Spleen (tissue), 11 donors: ENCODE measurements around the gene DNAJB13. TPM values are rescaled to one million over a fixed set of nuclear protein-coding genes. Genes with fewer than 3 reads are reported as not detected.

Experiments
- DNase-seq: peaks from one replicate; pipeline ENCODE4 v3.0.0-alpha.2; 2020
- H3K27ac ChIP-seq, 8 donors: fragments of 200-600 bp; sonication (generic) in 7 of 8; 1 replicate in 4 of 8; 2 replicates in 4 of 8; pipeline versions ENCODE4 v1.5.0 to v1.8.0; 2016 to 2021; ENCODE audit warnings: inconsistent platforms in 4 of 8, mild to moderate bottlenecking in 4 of 8, moderate library complexity in 1 of 8
- H3K27me3 ChIP-seq, 7 donors: fragments of 200-600 bp; sonication (generic) in 6 of 7; replicated peaks in 1 of 7; 1 replicate in 4 of 7; 2 replicates in 3 of 7; pipeline versions ENCODE4 v1.5.0 to v1.8.0; 2016 to 2021; ENCODE audit warnings: inconsistent platforms in 3 of 7, mild to moderate bottlenecking in 1 of 7
- H3K36me3 ChIP-seq, 6 donors: fragments of 200-600 bp; sonication (generic) in 5 of 6; 1 replicate in 4 of 6; 2 replicates in 2 of 6; pipeline versions ENCODE4 v1.5.0 to v1.8.0; 2016 to 2021; ENCODE audit warnings: inconsistent platforms in 2 of 6
- H3K4me1 ChIP-seq, 6 donors: fragments of 200-600 bp; sonication (generic) in 5 of 6; 1 replicate in 3 of 6; 2 replicates in 3 of 6; pipeline versions ENCODE4 v1.5.0 to v1.8.0; 2016 to 2021; ENCODE audit warnings: inconsistent platforms in 3 of 6
- H3K4me3 ChIP-seq, 8 donors: fragments of 200-600 bp; sonication (generic) in 7 of 8; 1 replicate in 4 of 8; 2 replicates in 4 of 8; pipeline versions ENCODE4 v1.5.0 to v1.8.0; 2016 to 2021; ENCODE audit warnings: inconsistent platforms in 4 of 8, mild to moderate bottlenecking in 4 of 8, moderate library complexity in 2 of 8
- H3K9me3 ChIP-seq, 8 donors: fragments of 200-600 bp; sonication (generic) in 7 of 8; 1 replicate in 4 of 8; 2 replicates in 4 of 8; pipeline versions ENCODE4 v1.5.0 to v1.8.0; 2016 to 2021; ENCODE audit warnings: inconsistent platforms in 4 of 8
- CTCF ChIP-seq, 11 experiments: fragments of 200-600 bp in 7 of 11; fragments of 450-650 bp in 4 of 11; sonication (generic) in 4 of 11; IDR thresholded peaks in 8 of 11; conservative IDR thresholded peaks in 3 of 11; 1 replicate in 7 of 11; 2 replicates in 4 of 11; pipeline versions ENCODE4 v1.4.0 to v1.8.0; 2016 to 2021; ENCODE audit warnings: antibody characterized with exemption in 11 of 11, inconsistent platforms in 4 of 11, mild to moderate bottlenecking in 1 of 11
- POLR2A ChIP-seq, 3 donors: fragments of 450-650 bp; IDR thresholded peaks; one replicate each; pipeline ENCODE4 v1.5.1; 2017; ENCODE audit warnings: antibody characterized with exemption in 3 of 3, mild to moderate bottlenecking in 1 of 3
- POLR2AphosphoS5 ChIP-seq, 3 donors: sonication (generic); formaldehyde crosslinking; IDR thresholded peaks; one replicate each; pipeline ENCODE4 v1.5.1; 2017; ENCODE audit warnings: antibody characterized with exemption in 3 of 3
- WGBS, 5 donors: extraction: QIAGEN DNeasy Blood & Tissue Kit in 3 of 5; methylation state at CpG; one replicate each; pipeline versions ENCODE4 v1.1.5 to v1.1.7; 2013 to 2018; 5-methylcytosine and 5-hydroxymethylcytosine counted together
- intact Hi-C: fragments of 100-400 bp; cut with DNase I; formaldehyde crosslinking; loops from one replicate; pipeline ENCODE4 v1.15.0; 2023; ENCODE audit warnings: low total_unique reads
- polyA plus RNA-seq, 3 donors: library from polyadenylated mRNA; stranded (reverse); fragments of 200-250 nt; gene quantifications; one replicate each; pipeline ENCODE4 v1.2.1, GENCODE V29; 2013
- total RNA-seq, 7 donors: library from RNA; depleted of rRNA in 3 of 7; stranded (reverse); fragments of >200 nt in 3 of 7; fragmentation: NEBNext Ultra II Directional in 4 of 7; extraction: Animal tissue kit (Norgen Biotek cat#: 25700) in 4 of 7; gene quantifications; one replicate each; pipeline versions ENCODE4 v1.1.0 to v1.2.1, GENCODE V29; 2016 to 2021
- donor health status: healthy with polysubstance abuse.
- donor health status: DM: no; HTN: no; CAD: no; lungs with moderate emphysema.
- donor health status: DM: no; HTN: no; CAD: no.
- donor health status: Bipolar disorder and iron deficiency.
- donor health status: healthy.
- donor health status: DM: no; HTN: no; CAD: no.
- donor health status: DM: yes; HTN: yes; CAD: no.

DNAJB13 gene
- total and polyA plus RNA-seq, 10 donors: 0.04 to 0.32 (median 0.06) TPM; not detected in 7

DNA sequence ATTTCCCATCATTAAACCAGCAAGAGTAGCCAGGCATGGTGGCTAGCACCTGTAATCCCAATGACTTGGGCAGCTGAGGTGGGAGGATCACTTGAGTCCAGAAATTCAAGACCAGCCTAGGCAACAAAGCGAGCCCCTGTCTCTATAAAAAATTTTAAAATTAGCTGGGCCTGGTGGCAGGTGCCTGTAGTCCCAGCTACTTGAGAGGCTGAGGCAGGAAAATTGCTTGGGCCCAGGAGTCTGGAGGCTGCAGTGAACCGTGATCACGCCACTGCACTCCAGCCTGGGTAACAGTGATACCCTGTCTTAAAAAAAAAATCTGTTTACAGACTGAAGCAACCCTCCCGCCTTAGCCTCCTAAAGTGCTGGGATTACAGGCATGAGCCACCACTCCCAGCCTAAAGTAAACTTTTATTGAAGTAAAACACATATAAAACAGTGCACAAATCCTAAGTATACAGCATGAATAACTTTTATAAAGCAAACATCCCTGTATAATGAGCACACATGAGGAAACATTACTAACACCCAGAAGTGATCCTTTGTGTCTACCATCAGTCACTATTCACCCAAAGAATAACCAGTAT, 45.4 kb downstream of the DNAJB13 start:
- intact Hi-C loops: no loop called here
- Histone ChIP-seq H3K9me3 (no peaks in the 10 kb centered on the region), H3K4me1 (peaks cover 0 to 79% (median 44%) of the 10 kb centered on the region in 6 donors), H3K4me3 (no peak overlapping the region), H3K27me3 (no peaks in the 10 kb centered on the region), H3K27ac (peak overlapping the region; percentile 16 to 86 (median 68)), H3K36me3 (peaks cover 0 to 13% (median 0%) of the 10 kb centered on the region in 6 donors)
- peak; percentile 45 for DNase-seq
- 72 to 83% (median 78%) methylated on average over 4 of the region's 4 CpGs for WGBS, 5 donors
- TF ChIP-seq CTCF (IDR thresholded peaks at IDR 0.05 in 8 of 11, conservative IDR thresholded peaks at IDR 0.05 in 3 of 11): no peak
- no peak for TF ChIP-seq POLR2AphosphoS5 (IDR thresholded peaks at IDR 0.05)
- TF ChIP-seq POLR2A (IDR thresholded peaks at IDR 0.05): no peak

DNA sequence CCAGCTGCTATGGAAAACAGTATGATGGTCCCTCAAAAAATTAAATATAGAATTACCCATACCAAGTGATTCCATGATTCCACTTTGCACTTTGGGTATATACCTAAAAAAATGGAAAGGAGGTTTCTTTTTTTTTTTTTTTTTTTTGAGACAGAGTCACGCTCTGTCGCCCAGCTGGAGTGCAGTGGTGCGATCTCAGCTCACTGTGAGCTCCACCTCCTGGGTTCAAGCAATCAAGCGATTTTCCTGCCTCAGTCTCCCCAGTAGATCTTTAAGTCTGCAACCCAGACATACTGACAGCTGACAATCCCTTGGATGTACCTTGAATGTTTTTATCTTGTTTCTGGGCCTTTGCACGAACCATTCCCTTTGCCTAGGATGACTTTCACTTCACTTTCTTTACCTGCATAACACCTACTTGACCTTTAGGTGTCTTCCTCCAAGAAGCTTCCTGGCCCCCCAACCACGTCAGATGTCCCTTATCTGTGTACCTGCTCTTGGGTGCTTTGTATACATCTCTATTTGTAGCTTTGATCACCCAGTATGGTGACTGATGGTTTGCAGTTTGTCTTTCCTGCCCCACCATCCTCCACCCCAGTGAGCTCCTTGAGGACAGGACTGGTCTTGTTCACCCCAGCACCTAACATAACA, 46.4 kb downstream of the DNAJB13 start:
- H3K27ac ChIP-seq: peak overlapping the region in 4 of 8 donors; percentile 62 to 86 (median 76)
- WGBS, 5 donors: 60 to 79% (median 68%) methylated on average over 6 of the region's 6 CpGs
- peak; percentile 45 for DNase-seq
- H3K27me3 ChIP-seq: no peaks in the 10 kb centered on the region
- TF ChIP-seq POLR2A (IDR thresholded peaks at IDR 0.05) (no peak), POLR2AphosphoS5 (IDR thresholded peaks at IDR 0.05) (no peak), CTCF (IDR thresholded peaks at IDR 0.05 in 8 of 11, conservative IDR thresholded peaks at IDR 0.05 in 3 of 11) (no peak)
- intact Hi-C loops: no loop called here
- H3K9me3 ChIP-seq: no peaks in the 10 kb centered on the region
- peaks cover 0 to 70% (median 35%) of the 10 kb centered on the region in 6 donors for H3K4me1 ChIP-seq
- peaks cover 0 to 22% (median 0%) of the 10 kb centered on the region in 6 donors for H3K36me3 ChIP-seq
- H3K4me3 ChIP-seq: no peak overlapping the region

DNA sequence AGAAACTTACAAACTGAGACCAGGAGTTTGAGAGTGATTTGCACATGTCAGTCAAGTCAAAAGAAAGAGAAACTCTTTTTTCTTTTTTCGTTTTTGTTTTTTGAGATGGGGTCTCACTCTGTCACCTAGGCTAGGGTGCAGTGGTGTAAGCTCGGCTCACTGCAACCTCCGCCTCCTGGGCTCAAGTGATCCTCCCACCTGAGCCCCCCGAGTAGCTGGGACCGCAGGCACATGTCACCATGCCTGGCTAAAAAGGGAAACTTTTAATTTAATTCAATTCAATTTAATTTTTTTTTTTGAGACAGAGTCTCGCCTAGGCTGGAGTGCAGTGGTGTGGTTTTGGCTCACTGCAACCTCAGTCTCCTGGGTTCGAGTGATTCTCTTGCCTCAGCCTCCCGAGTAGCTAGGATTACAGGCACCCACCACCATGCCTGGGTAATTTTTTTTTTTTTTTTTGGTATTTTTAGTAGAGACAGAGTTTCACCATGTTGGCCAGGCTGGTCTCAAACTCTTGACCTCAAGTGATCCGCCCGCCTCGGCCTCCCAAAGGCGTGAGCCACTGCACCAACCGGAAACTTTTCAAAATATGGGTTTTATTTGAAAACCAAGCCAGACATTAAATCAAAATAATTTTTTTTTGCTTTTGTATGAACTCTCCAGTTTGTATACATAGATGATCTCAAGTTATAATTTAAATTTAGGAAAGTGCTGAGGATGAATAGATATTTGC, 48.2 kb downstream of the DNAJB13 start:
- H3K27me3 ChIP-seq: no peaks in the 10 kb centered on the region
- 90 to 95% (median 92%) methylated on average over 13 of the region's 13 CpGs for WGBS, 5 donors
- no peak overlapping the region for H3K4me3 ChIP-seq
- no peak overlapping the region for H3K27ac ChIP-seq
- TF ChIP-seq POLR2A (IDR thresholded peaks at IDR 0.05) (no peak), POLR2AphosphoS5 (IDR thresholded peaks at IDR 0.05) (no peak), CTCF (IDR thresholded peaks at IDR 0.05 in 8 of 11, conservative IDR thresholded peaks at IDR 0.05 in 3 of 11) (no peak)
- no peaks in the 10 kb centered on the region for H3K9me3 ChIP-seq
- peak; percentile 42 for DNase-seq
- H3K36me3 ChIP-seq: peaks cover 0 to 39% (median 15%) of the 10 kb centered on the region in 6 donors
- intact Hi-C loops: no loop called here
- peaks cover 0 to 56% (median 33%) of the 10 kb centered on the region in 6 donors for H3K4me1 ChIP-seq
